Endothelial cell of umbilical vein (primary cell): ENCODE data around the gene MARS1. TPM values are rescaled to one million over a fixed set of nuclear protein-coding genes. Genes with fewer than 3 reads are reported as not detected.

Experiments used
- BruUV-seq: library from RNA; stranded (reverse); fragments of 400-500 nt; replicated peaks from 2 replicates; lab custom pipeline; 2021; lab: Mats Ljungman, UMichigan
- CTCF ChIA-PET: fragments of 300-600, 350-600 bp; sonication (Branson Sonifier 250); formaldehyde crosslinking; loops from one replicate; lab custom pipeline; 2021; ENCODE audit warnings: antibody characterized with exemption, inconsistent platforms; lab: Charles Lee
- POLR2A ChIA-PET: fragments of 300-600, 350-600 bp; sonication (Branson Sonifier 250); formaldehyde crosslinking; loops from one replicate; lab custom pipeline; 2021; ENCODE audit warnings: antibody characterized with exemption, inconsistent platforms; lab: Charles Lee
- DNase-seq: peaks from one replicate; pipeline ENCODE4 v3.0.0-alpha.2; 2011; ENCODE audit warnings: low read depth, low spot score
- FAIRE-seq: peaks from 2 replicates; lab custom pipeline; 2011; peaks lifted over from hg19 to GRCh38; lab: Jason Lieb, UNC
- H2AFZ ChIP-seq: 2 replicates; pipeline ENCODE4 v1.6.0; 2012; ENCODE audit warnings: low read depth, low read length, control low read depth, inconsistent platforms
- H3K27ac ChIP-seq: 2 replicates; pipeline ENCODE4 v1.5.1; 2011; ENCODE audit warnings: low read depth, mild to moderate bottlenecking, control low read depth, low read length, moderate library complexity; ENCODE audit not compliant: insufficient read depth
- H3K27me3 ChIP-seq, 2 experiments: 2 replicates each; pipeline versions ENCODE4 v1.6.0 to v1.6.1; 2011; ENCODE audit warnings: low read length in 2 of 2, mixed read lengths in 1 of 2; ENCODE audit not compliant: control insufficient read depth in 2 of 2, insufficient read depth in 2 of 2
- H3K36me3 ChIP-seq, 2 experiments: 2 replicates in 1 of 2; 3 replicates in 1 of 2; pipeline ENCODE4 v1.5.1; 2011; ENCODE audit warnings: low read length in 2 of 2, mild to moderate bottlenecking in 1 of 2, moderate library complexity in 1 of 2; ENCODE audit not compliant: control insufficient read depth in 2 of 2, insufficient read depth in 2 of 2; ENCODE audit errors: extremely low read depth in 1 of 2
- H3K4me1 ChIP-seq: 3 replicates; pipeline ENCODE4 v1.5.1; 2011; ENCODE audit warnings: mild to moderate bottlenecking, low read length; ENCODE audit not compliant: control insufficient read depth, insufficient read depth; ENCODE audit errors: extremely low read depth
- H3K4me2 ChIP-seq: 2 replicates; pipeline ENCODE4 v1.6.1; 2011; ENCODE audit warnings: low read length, control low read depth, mixed read lengths; ENCODE audit not compliant: insufficient read depth
- H3K4me3 ChIP-seq, 3 experiments: fragments of 200-600 bp in 1 of 3; sonication (generic), shearing (Covaris generic) in 1 of 3; replicated peaks in 1 of 3; 2 replicates each; pipeline ENCODE4 v1.5.1; 2011 to 2016; ENCODE audit warnings: control low read depth in 3 of 3, low read length in 3 of 3, mild to moderate bottlenecking in 2 of 3, inconsistent platforms in 1 of 3, low read depth in 1 of 3, moderate library complexity in 1 of 3; ENCODE audit not compliant: insufficient read depth in 1 of 3
- H3K79me2 ChIP-seq: 2 replicates; pipeline ENCODE4 v1.6.0; 2012; ENCODE audit warnings: low read length, inconsistent platforms; ENCODE audit not compliant: control insufficient read depth, insufficient read depth
- H3K9ac ChIP-seq: replicated peaks from 2 replicates; pipeline ENCODE3; 2011; ENCODE audit warnings: low read length, control low read depth; ENCODE audit not compliant: insufficient read depth; ENCODE audit errors: extremely low read depth
- H3K9me1 ChIP-seq: replicated peaks from 3 replicates; pipeline ENCODE4 v1.6.0; 2011; ENCODE audit warnings: mild to moderate bottlenecking, low read length; ENCODE audit not compliant: control insufficient read depth, insufficient read depth; ENCODE audit errors: extremely low read depth
- H3K9me3 ChIP-seq: replicated peaks from 2 replicates; pipeline ENCODE4 v1.5.1; 2012; ENCODE audit warnings: low read length, inconsistent platforms; ENCODE audit not compliant: control insufficient read depth, insufficient read depth
- H4K20me1 ChIP-seq: replicated peaks from 2 replicates; pipeline ENCODE3; 2011; ENCODE audit warnings: mild to moderate bottlenecking, low read length; ENCODE audit not compliant: control insufficient read depth, insufficient read depth; ENCODE audit errors: extremely low read depth
- CTCF ChIP-seq, 2 donors: IDR thresholded peaks; 1 replicate in 1 of 2; 2 replicates in 1 of 2; pipeline ENCODE4 v1.5.1; 2011; ENCODE audit warnings: low read length in 2 of 2, mild to moderate bottlenecking in 2 of 2, moderate library complexity in 2 of 2, control low read depth in 1 of 2, inconsistent platforms in 1 of 2, low read depth in 1 of 2; ENCODE audit not compliant: insufficient read depth in 1 of 2; ENCODE audit errors: extremely low read depth in 1 of 2
- EZH2 ChIP-seq: IDR thresholded peaks from 2 replicates; pipeline ENCODE4 v1.6.1; 2012; ENCODE audit warnings: borderline replicate concordance, low read depth, mild to moderate bottlenecking, moderate library complexity, low read length, inconsistent platforms; ENCODE audit not compliant: severe bottlenecking
- FOS ChIP-seq: IDR thresholded peaks from 2 replicates; pipeline ENCODE4 v1.6.1; 2011; ENCODE audit warnings: mild to moderate bottlenecking, low read length, moderate library complexity, borderline replicate concordance; ENCODE audit not compliant: insufficient read depth
- GATA2 ChIP-seq: IDR thresholded peaks from 2 replicates; pipeline ENCODE4 v1.7.0; 2011; ENCODE audit warnings: low read depth, mild to moderate bottlenecking, moderate library complexity, mixed read lengths, low read length; ENCODE audit not compliant: insufficient read length, insufficient read depth
- JUN ChIP-seq: IDR thresholded peaks from 2 replicates; pipeline ENCODE4 v1.6.1; 2011; ENCODE audit warnings: borderline replicate concordance, low read depth; ENCODE audit not compliant: insufficient read length, insufficient read depth
- MAX ChIP-seq: IDR thresholded peaks from 2 replicates; pipeline ENCODE4 v1.6.1; 2011; ENCODE audit not compliant: insufficient read depth, insufficient read length
- MYC ChIP-seq: IDR thresholded peaks from one replicate; pipeline ENCODE4 v1.6.1; 2011; ENCODE audit warnings: mild to moderate bottlenecking, low read depth, low read length
- POLR2A ChIP-seq: IDR thresholded peaks from 2 replicates; pipeline ENCODE4 v1.6.1; 2012; ENCODE audit warnings: low read depth, mild to moderate bottlenecking, control low read depth, low read length
- POLR2AphosphoS5 ChIP-seq: IDR thresholded peaks from 2 replicates; pipeline ENCODE4 v1.6.1; 2012; ENCODE audit warnings: low read depth, mild to moderate bottlenecking, control low read depth, low read length, moderate library complexity; ENCODE audit not compliant: insufficient read depth
- dilution Hi-C: fragments of 300-500 bp; cut with MboI; formaldehyde crosslinking; loops from one replicate; pipeline ENCODE4 v1.15.0; 2019; ENCODE audit warnings: low sequenced_read_pairs; ENCODE audit not compliant: extremely low pct_ligation_motif_present
- intact Hi-C: fragments of 100-400 bp; cut with micrococcal nuclease; formaldehyde crosslinking; loops from one replicate; pipeline ENCODE4 v1.10.0; 2022
- polyA plus RNA-seq, 4 experiments: library from polyadenylated mRNA; depleted of rRNA in 3 of 4; stranded (reverse) in 3 of 4; unstranded in 1 of 4; fragments of >200 nt; gene quantifications; 2 replicates each; pipeline versions ENCODE4 v1.2.1 to v1.2.3, GENCODE V29; 2011 to 2012; ENCODE audit warnings: missing spikeins in 1 of 4
- total RNA-seq: library from RNA; stranded (reverse); gene quantifications from 2 replicates; pipeline ENCODE4 v1.2.3, GENCODE V29; 2021

Gene MARS1
- total and polyA plus RNA-seq, 2 donors (not counting 3 experiments of a cell fraction or from before 2014, with no cell fraction given), result 118 to 212 TPM

GRCh38 chr12:57464569-57464968, 23.3 kb upstream of the MARS1 start:
- Histone ChIP-seq H3K9me3 (no peaks in the 10 kb centered on the region), H3K36me3 (no peaks in the 10 kb centered on the region), H3K9me1 (no peaks in the 10 kb centered on the region), H3K79me2 (no peaks in the 10 kb centered on the region), H3K9ac (no peak overlapping the region), H3K4me2 (no peak overlapping the region), H3K4me3 (no peak overlapping the region), H3K4me1 (peaks cover 7% of the 10 kb centered on the region), H2AFZ (no peak overlapping the region), H3K27me3 (peaks cover 9 to 20% of the 10 kb centered on the region in 2 experiments), H3K27ac (no peak overlapping the region), H4K20me1 (no peaks in the 10 kb centered on the region)
- no peak for TF ChIP-seq CTCF (IDR thresholded peaks at IDR 0.05; ENCODE audit: extremely low read depth in 1 of 2, insufficient read depth in 1 of 2, low read depth in 1 of 2, low read length in 2 of 2)
- TF ChIP-seq MYC, result no peak
- no peak for TF ChIP-seq FOS
- TF ChIP-seq POLR2AphosphoS5, result no peak
- CTCF ChIA-PET, result interaction anchor here (2.2 kb wide), 1 partner anchor 157 kb away, joined by 5 read pairs; no protein-coding TSS in a partner anchor
- intact Hi-C loops (no loop called here), dilution Hi-C loops (no loop called here)
- no TSS peak for BruUV-seq
- FAIRE-seq (no peak), DNase-seq (no peak)
- POLR2A ChIA-PET, result no interaction called here

- POLR2A ChIA-PET, result no interaction called here
- Histone ChIP-seq H3K79me2 (no peaks in the 10 kb centered on the region), H3K4me1 (peaks cover 7% of the 10 kb centered on the region), H4K20me1 (no peaks in the 10 kb centered on the region), H3K27me3 (peaks cover 10 to 22% of the 10 kb centered on the region in 2 experiments), H3K4me3 (no peak overlapping the region), H3K36me3 (no peaks in the 10 kb centered on the region), H3K4me2 (no peak overlapping the region), H3K9ac (no peak overlapping the region), H3K27ac (no peak overlapping the region), H3K9me1 (no peaks in the 10 kb centered on the region), H3K9me3 (no peaks in the 10 kb centered on the region), H2AFZ (no peak overlapping the region)
- CTCF ChIA-PET, result interaction anchor here (1.0 to 1.4 kb wide), 2 partner anchors 10 kb away, joined by 3 to 7 read pairs; partner anchors contain the start of gene INHBE
- no peak for DNase-seq
- dilution Hi-C loops, result no loop called here
- intact Hi-C loops, result no loop called here
- TF ChIP-seq CTCF (IDR thresholded peaks at IDR 0.05; ENCODE audit: extremely low read depth in 1 of 2, insufficient read depth in 1 of 2, low read depth in 1 of 2, low read length in 2 of 2) (no peak), MYC (no peak), POLR2AphosphoS5 (no peak), EZH2 (no peak), GATA2 (no peak), MAX (no peak), JUN (no peak), FOS (no peak), POLR2A (no peak)
- no peak for FAIRE-seq
- BruUV-seq, result no TSS peak
Measured at GRCh38 chr12:57465030-57465746, 22.7 kb upstream of the MARS1 start.
